Keratinocyte (primary cell): ENCODE measurements around the gene NLGN2.

Experiments used
- EZH2 ChIP-seq: IDR thresholded peaks from one replicate; pipeline ENCODE4 v1.6.1; 2012; ENCODE audit warnings: inconsistent platforms, mild to moderate bottlenecking, low read length, moderate library complexity
- TF ChIP-seq, protein P1 (sequence below), 3 experiments: IDR thresholded peaks in 1 of 3; conservative IDR thresholded peaks in 1 of 3; optimal IDR thresholded peaks in 1 of 3; 2 replicates in 2 of 3; 3 replicates in 1 of 3; pipeline versions ENCODE3 to v1.5.1; 2011; ENCODE audit warnings: low read length in 3 of 3, mild to moderate bottlenecking in 3 of 3, moderate library complexity in 2 of 3, control low read depth in 1 of 3, inconsistent platforms in 1 of 3; ENCODE audit not compliant: insufficient read depth in 2 of 3; ENCODE audit errors: extremely low read depth in 1 of 3

DNA sequence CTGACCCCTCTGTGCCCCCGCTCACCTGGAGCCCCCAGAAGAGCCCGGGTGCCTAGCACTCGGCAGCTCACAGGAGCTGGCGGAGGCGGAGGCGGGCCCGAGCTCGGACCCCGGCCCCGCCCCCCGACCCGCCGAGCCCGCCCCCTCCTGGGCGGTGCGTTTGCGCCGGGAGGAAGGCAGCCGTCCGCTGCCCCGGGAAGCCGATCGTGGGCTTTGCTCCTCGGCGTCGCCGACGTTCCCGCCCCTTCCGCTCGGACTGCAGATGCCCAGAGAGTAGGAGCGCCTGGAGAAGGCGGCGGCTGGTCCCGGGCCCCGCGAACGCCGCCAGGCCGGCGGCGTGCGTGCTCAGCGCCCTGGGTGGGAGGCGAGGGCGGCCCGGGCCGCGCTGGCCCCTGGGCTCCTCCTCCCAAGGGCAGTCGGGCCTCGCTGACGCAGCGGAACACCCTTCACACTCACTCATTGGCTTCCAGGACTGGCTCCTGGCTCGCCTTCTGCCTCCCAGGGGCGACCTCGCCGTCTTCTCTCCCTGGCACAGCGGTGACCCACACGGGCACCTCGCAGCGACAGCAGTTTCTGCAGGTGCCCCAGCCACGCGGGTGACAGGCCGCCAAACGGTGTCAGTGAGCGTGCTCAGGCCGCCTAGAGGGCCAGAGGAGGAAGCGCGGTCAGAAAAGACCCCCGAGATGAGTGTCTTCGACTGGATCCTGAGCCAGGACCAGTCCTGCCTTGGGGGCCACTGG is 13.0 kb upstream of the NLGN2 start, which contains the start of gene PLSCR3:
- TF ChIP-seq, protein P1, sequence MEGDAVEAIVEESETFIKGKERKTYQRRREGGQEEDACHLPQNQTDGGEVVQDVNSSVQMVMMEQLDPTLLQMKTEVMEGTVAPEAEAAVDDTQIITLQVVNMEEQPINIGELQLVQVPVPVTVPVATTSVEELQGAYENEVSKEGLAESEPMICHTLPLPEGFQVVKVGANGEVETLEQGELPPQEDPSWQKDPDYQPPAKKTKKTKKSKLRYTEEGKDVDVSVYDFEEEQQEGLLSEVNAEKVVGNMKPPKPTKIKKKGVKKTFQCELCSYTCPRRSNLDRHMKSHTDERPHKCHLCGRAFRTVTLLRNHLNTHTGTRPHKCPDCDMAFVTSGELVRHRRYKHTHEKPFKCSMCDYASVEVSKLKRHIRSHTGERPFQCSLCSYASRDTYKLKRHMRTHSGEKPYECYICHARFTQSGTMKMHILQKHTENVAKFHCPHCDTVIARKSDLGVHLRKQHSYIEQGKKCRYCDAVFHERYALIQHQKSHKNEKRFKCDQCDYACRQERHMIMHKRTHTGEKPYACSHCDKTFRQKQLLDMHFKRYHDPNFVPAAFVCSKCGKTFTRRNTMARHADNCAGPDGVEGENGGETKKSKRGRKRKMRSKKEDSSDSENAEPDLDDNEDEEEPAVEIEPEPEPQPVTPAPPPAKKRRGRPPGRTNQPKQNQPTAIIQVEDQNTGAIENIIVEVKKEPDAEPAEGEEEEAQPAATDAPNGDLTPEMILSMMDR (optimal IDR thresholded peaks at IDR 0.05 in 1 of 3, IDR thresholded peaks at IDR 0.05 in 1 of 3, conservative IDR thresholded peaks at IDR 0.05 in 1 of 3; ENCODE audit: extremely low read depth in 1 of 3, insufficient read depth in 2 of 3, low read length in 3 of 3) = peak; percentile 10 to 49 (median 15)
- TF ChIP-seq EZH2 = no peak
